ENCODE data around the gene ZNF575.

ZNF575 gene

DNA sequence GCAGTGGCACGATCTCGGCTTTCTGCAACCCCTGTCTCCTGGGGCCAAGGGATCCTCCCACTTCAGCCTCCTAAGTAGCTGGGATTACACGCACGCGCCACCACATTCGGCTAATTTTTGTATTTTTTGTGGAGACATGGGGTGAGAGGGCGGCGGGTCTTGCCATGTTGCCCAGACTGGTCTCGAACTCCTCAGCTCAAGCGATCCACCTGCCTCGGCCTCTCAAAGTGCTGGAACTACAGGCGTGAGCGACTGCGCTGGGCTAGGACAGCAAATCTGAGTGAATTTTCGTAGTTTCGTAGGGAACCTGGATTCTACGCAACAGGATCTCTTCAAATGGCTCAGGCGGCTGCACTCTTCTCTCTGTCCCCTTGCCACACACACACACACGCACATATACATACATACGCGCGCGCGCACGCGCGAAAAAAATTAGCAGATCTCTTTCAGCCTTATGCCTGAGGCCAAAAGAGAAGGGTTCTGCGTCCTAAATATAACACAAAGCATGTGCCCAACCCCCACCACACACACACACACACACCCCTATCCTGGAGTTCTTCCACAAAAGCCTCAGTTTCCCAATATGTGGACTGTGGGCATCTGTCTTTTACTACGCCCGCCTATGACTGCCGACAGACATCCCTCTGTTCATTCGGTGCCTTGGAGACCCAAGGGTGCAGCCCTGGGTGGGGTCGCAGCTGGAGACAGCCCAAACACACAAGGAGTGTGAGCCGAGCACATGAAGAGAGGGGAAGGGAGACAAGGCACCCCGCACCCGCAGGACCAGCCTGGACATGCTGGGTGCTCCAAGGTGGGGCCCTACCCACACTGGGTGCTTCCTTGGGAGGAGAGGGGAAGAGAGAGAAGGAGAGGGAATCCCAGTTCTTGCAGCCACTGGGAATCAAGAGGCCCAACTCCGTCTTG lies 43.2 kb downstream of the ZNF575 start:
- no peak for DNase-seq

DNA sequence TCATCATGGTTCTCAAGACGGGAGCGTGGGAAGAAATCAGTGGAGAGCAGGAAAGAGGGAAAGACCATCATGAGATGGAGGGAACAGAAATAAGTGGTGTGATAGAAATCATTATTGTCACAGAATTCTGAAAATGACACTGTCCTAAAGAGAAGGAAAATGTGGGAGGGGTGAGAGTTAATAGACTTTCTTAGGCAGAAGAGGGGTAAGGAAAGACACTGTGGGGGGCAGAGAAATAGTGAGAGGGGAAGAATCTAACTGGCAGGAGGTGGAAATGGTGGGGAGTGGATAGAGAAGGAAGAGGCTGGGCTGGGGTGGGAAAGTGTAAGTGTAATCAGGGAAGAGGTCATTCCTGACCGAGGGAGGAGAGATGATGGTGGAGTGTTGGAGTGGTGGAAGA lies 45.8 kb downstream of the ZNF575 start:
- no peak for DNase-seq

DNA sequence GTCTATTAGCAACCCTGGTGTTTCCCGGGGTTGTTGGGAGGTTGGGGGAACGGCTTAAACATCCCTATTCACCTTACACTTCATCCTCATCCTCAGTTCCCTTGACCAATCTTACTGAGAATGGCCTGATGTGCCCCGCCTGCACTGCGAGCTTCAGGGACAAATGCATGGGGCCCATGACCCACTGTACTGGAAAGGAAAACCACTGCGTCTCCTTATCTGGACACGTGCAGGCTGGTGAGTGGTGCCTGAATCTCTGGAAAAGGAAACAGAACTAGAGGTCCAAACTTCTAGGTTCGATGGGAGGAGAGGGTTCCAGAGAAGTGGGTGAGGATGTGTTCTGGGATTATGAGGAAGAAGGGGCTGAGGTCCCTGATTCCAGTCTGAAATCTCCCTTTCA lies 48.5 kb downstream of the ZNF575 start:
- DNase-seq = no peak

DNA sequence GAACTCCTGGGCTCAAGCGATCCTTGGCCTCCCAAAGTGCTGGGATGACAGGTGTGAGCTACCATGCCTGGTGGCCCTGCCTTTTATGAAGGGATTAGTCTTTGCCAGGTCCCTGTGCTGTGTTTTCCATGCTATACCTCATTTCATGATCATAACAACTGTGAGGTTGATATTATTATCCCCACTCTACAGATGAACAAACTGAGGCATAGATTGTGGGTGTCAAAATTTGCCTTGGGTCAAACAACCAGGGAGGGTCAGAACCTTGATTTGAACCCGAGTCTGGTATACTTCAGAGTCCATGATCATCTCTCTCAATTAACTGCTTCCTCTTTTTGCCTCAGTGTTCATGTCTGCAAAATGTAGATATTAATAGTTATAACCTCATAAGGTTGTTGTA lies 49.5 kb downstream of the ZNF575 start:
- no peak for DNase-seq

DNA sequence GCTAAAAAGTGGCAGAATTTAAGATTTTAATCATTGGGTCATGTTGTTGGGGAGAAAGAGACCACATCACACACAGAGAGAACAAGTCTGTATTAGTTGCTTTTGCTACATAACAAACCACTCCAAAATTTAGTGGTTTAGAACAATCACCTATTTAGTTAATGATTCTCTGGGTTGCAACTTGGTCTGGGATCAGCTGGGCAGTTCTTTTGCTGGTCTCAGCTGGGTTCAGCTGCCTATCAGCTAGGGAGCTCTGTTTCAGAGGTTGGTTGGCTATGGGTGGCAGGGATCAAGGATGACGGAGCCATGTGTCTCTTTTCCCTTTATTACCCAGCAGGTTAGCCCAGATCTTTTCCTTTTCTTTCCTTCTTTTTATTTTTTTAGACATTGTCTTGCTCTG lies 51.5 kb downstream of the ZNF575 start:
- no peak for DNase-seq

Data from CD4-positive, alpha-beta T cell treated with Interferon alpha-2 for 1 hour (primary cell).